ENCODE measurements around the gene SLC35D2.
"Not testable (repeated sequence)": the region's sequence is repeated elsewhere in the genome, so short reads cannot be mapped to it uniquely, and the experiment has no call there.

SLC35D2 gene

DNA sequence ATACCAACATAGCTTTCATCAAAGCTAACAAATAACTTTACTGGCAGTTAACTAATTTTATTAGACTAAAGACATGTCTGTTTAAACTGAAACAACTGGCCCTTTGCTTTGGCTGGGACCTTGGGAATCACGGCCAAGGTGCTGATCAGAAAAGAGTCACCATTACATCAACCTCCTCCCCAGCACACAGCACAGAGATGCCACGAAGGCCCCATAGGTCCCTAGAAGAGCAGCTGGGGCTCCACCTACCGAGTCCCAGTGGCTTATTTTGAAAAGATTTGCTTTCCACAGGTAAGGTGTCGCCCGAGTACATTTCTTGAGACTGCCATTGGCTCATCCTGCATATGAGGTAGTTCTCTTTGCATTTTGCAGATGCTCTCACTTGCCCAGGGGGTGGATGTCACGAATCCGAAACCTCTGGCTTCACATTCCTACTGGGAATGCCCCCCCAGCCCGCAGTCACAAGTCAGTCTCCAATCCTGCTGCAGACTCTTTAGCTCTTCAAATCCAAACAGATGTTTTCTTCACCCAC, 62.7 kb downstream of the SLC35D2 start:
- Histone ChIP-seq H4K20me1 (no peaks in the 10 kb centered on the region), H3K4me1 (no peaks in the 10 kb centered on the region), H3K27ac (no peak overlapping the region), H3K9ac (no peak overlapping the region), H3K9me3 (no peaks in the 10 kb centered on the region), H3K36me3 (no peaks in the 10 kb centered on the region), H3K4me3 (no peak overlapping the region), H3K4me2 (no peak overlapping the region), H3K27me3 (no peaks in the 10 kb centered on the region)
- TF ChIP-seq Cebpa-rat (IDR thresholded peaks at IDR 0.05), result no peak

- Histone ChIP-seq H3K27me3 (no peaks in the 10 kb centered on the region), H3K36me3 (no peaks in the 10 kb centered on the region), H3K4me2 (no peak overlapping the region), H4K20me1 (no peaks in the 10 kb centered on the region), H3K9ac (no peak overlapping the region), H3K4me1 (no peaks in the 10 kb centered on the region), H3K9me3 (peaks cover 2% of the 10 kb centered on the region), H3K4me3 (no peak overlapping the region), H3K27ac (no peak overlapping the region)
- no peak for TF ChIP-seq Cebpa-rat (IDR thresholded peaks at IDR 0.05)
These were observed 64.5 kb downstream of the SLC35D2 start for GRCh38 chr9:96318921-96319565.

DNA sequence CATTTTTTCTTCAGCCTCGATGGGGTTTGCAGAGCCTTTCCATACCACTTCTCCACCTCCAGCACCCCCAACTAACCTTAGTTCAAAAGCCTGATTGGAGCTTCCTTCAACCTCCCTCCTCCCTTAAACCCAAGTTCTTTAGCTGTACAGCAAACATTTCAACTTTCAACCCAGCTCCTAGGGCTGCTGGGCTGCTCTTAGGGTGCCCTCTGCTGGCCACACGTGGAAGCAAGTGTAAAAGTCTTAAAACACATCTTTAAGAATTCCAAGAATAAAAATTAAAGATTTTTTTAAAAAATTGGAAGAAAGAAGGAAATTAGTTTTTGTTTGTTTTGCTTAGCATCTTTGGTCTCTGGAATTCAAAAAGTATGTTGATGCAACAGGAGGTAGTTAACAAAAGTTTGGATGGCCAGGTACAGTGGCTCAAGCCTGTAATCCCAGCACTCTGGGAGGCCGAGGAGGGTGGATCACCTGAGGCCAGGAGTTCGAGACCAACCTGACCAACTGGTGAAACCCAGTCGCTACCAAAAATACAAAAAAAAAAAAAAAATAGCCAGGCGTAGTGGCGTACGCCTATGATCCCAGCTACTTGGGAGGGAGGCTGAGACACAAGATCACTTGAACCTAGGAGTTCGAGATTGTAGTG, 66.1 kb downstream of the SLC35D2 start:
- Histone ChIP-seq H3K4me1 (no peaks in the 10 kb centered on the region), H3K4me3 (no peak overlapping the region), H3K27me3 (no peaks in the 10 kb centered on the region), H3K9me3 (peaks cover 18% of the 10 kb centered on the region), H3K4me2 (no peak overlapping the region), H3K36me3 (no peaks in the 10 kb centered on the region), H3K9ac (no peak overlapping the region), H4K20me1 (no peaks in the 10 kb centered on the region), H3K27ac (no peak overlapping the region)
- no peak for TF ChIP-seq Cebpa-rat (IDR thresholded peaks at IDR 0.05)

DNA sequence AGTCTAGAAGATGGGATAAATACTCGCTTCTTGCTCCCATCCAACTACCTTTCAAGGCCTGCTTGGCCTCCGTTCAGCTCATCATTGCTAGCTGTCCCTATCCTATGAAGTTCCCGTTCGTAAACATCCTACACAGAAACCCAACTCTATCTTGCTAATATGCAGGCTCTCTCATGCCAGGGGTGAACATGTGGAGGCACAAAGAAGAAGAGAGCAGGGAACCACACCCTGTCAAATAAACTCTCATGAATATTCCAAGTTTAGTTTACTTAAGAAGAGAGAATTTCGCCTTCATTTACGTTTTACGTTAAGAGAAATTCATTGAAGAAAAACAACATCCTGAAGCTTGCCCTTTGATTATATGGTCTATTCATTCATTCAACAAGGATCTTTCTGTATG, 73.7 kb downstream of the SLC35D2 start:
- Histone ChIP-seq H3K27ac (no peak overlapping the region), H3K9me3 (peaks cover 32% of the 10 kb centered on the region), H3K36me3 (no peaks in the 10 kb centered on the region), H3K4me2 (no peak overlapping the region), H3K4me1 (no peaks in the 10 kb centered on the region), H4K20me1 (no peaks in the 10 kb centered on the region), H3K4me3 (no peak overlapping the region), H3K9ac (no peak overlapping the region), H3K27me3 (no peaks in the 10 kb centered on the region)
- no peak for TF ChIP-seq Cebpa-rat (IDR thresholded peaks at IDR 0.05)

GRCh38 chr9:96306958-96307357, 76.6 kb downstream of the SLC35D2 start:
- H3K27me3 ChIP-seq, H3K4me2 ChIP-seq, H3K4me1 ChIP-seq, H3K9ac ChIP-seq, H4K20me1 ChIP-seq, H3K36me3 ChIP-seq, H3K27ac ChIP-seq, H3K4me3 ChIP-seq: not testable (repeated sequence)
- peaks cover 12% of the 10 kb centered on the region; the same call in 1 of the 2 replicates for H3K9me3 ChIP-seq

DNA sequence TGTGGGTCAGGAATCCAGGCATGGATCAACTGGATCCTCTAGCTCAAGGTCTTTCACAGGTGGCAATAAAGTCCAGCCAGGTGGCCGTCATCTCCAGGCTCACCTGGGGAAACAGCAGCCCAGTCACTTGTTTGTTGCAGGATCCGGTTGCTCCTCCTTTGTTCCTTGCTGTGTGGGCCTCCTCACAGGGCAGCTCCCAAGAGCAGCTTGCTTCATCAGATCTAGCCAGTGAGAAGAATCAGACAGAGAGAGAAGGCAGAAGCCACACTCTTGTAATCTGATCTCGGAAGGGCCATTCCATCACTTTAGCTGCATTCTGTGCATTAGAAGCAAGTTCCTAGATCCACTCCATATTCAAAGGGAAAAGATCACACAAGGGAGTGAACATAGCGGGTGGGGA, 78.3 kb downstream of the SLC35D2 start:
- Histone ChIP-seq H3K27ac (no peak overlapping the region), H3K4me3 (no peak overlapping the region)

DNA sequence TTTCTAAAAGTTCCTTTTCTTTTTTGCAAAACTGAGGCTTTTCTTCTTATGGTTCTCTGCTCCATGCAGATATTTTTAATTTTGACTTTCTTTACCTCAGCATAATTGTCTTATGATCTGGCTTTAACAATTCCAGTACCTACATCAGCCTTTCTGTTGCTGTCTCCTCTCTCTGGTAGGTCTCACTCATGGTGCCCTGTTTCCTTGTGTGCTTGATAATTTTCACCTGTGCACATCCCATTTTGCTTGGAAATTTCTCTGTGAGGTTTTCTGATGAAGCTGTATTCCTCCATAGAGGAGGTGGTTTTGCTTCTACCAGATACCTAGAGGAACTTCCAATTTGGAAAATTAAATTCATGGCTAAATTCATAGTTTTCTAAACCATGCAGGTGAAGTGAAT, 79.3 kb downstream of the SLC35D2 start:
- Histone ChIP-seq H3K9ac (no peak overlapping the region), H3K27ac (no peak overlapping the region), H4K20me1 (no peaks in the 10 kb centered on the region), H3K4me3 (no peak overlapping the region), H3K4me2 (no peak overlapping the region), H3K27me3 (no peaks in the 10 kb centered on the region), H3K9me3 (no peaks in the 10 kb centered on the region), H3K36me3 (no peaks in the 10 kb centered on the region), H3K4me1 (no peaks in the 10 kb centered on the region)
- TF ChIP-seq Cebpa-rat (IDR thresholded peaks at IDR 0.05), result no peak

More for the DNA sequence above, 78.3 kb downstream of the SLC35D2 start:
- Histone ChIP-seq H3K4me2 (no peak overlapping the region), H3K9ac (no peak overlapping the region), H3K27me3 (no peaks in the 10 kb centered on the region), H3K9me3 (no peaks in the 10 kb centered on the region), H3K36me3 (no peaks in the 10 kb centered on the region), H3K4me1 (no peaks in the 10 kb centered on the region), H4K20me1 (no peaks in the 10 kb centered on the region)
- no peak for TF ChIP-seq Cebpa-rat (IDR thresholded peaks at IDR 0.05)

DNA sequence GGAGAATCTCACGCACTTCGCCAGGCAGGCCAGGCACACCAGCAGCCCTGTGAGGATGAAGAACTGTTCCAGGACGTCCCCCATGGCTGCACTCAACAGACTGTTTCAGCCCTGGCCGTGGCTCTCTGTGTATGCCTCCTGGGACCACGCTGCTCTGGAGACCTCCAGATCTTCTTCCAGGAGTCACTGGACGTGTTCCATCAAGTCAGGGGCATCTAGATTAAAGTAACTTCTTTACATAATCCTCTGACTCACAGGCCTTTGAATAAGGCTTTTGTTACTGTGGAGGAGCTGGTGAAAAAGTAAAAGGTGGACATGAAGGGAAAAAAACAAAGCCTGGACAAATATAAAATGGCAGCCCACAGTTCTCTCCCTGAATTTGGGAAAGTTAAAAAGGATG, 81.5 kb downstream of the SLC35D2 start, which contains the start of gene HSD17B3:
Gene HSD17B3 (minus strand): TSS at position 156 of the 400 bp plus-strand sequence. CDS start 72 bp downstream, at position 84.
- H3K27me3 ChIP-seq, result no peaks in the 10 kb centered on the region
- H3K27ac ChIP-seq, result no peak within 1 kb of the TSS
- no peaks in the 10 kb centered on the region for H3K9me3 ChIP-seq
- no peak within 1 kb of the TSS for H3K9ac ChIP-seq
- TF ChIP-seq Cebpa-rat (IDR thresholded peaks at IDR 0.05), result no peak
- H3K4me3 ChIP-seq, result no peak within 1 kb of the TSS
- H4K20me1 ChIP-seq, result no peaks in the 10 kb centered on the region
- H3K36me3 ChIP-seq, result no peaks in the 10 kb centered on the region
- no peak within 1 kb of the TSS for H3K4me2 ChIP-seq
- H3K4me1 ChIP-seq, result no peaks in the 10 kb centered on the region

DNA sequence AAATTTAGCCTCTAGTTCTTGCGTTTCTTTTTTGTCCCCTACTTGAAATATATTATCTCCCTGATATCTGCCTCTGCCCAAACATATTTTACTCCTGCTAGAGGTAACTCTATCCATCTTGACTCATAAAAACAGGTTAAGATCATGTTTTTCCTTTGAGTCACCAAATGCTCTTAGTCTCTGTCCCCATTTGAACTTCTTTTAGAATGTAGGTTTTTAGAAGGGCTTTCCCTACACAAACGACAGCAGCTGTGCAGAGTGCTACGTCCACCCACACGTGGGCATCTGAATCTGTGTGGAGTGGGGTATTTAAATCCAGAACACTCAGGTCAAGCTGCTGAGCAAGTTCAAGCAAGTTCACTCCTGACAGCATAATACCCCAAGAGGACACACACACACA, 83.7 kb downstream of the SLC35D2 start:
- Histone ChIP-seq H3K36me3 (no peaks in the 10 kb centered on the region), H3K4me3 (no peak overlapping the region), H3K4me2 (no peak overlapping the region), H3K27me3 (no peaks in the 10 kb centered on the region), H3K4me1 (no peaks in the 10 kb centered on the region), H3K9me3 (peaks cover 6% of the 10 kb centered on the region; the same call in 1 of the 2 replicates), H3K9ac (no peak overlapping the region), H3K27ac (no peak overlapping the region), H4K20me1 (no peaks in the 10 kb centered on the region)
- TF ChIP-seq Cebpa-rat (IDR thresholded peaks at IDR 0.05), result no peak

GRCh38 chr9:96294159-96294545, 89.4 kb downstream of the SLC35D2 start:
- no peaks in the 10 kb centered on the region for H4K20me1 ChIP-seq
- no peak for TF ChIP-seq Cebpa-rat (IDR thresholded peaks at IDR 0.05)
- H3K9me3 ChIP-seq, result peaks cover 6% of the 10 kb centered on the region; the same call in 1 of the 2 replicates
- H3K4me1 ChIP-seq, result no peaks in the 10 kb centered on the region
- H3K27ac ChIP-seq, result no peak overlapping the region
- no peaks in the 10 kb centered on the region for H3K36me3 ChIP-seq
- no peaks in the 10 kb centered on the region for H3K27me3 ChIP-seq
- no peak overlapping the region for H3K4me2 ChIP-seq
- no peak overlapping the region for H3K4me3 ChIP-seq
- H3K9ac ChIP-seq, result no peak overlapping the region
